ENCODE data around the gene BEX1.
"Not testable (repeated sequence)": the region's sequence is repeated elsewhere in the genome, so short reads cannot be mapped to it uniquely, and the experiment has no call there.

The BEX1 gene

DNA sequence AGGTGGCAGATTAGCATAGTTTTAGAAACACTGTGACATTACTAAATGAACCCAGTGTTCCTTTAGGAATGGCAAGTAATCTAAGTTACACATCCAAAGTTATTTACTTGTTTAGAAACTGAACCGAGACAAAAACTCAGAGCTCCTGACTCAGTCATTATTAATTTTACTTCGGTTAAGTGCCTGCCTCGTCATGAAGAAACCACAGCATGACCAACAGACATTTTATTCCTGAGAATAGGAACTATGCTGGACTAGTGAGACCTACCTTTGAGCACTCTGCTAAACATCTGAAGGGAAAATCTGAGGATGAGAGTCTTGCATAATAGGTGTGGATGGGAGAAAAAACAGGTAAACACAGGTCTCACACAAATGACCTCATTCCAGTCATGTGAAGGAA, 2.5 kb downstream of the BEX1 start:
- peak; percentile 2 for DNase-seq (ENCODE audit: low spot score)
- in situ Hi-C loops (cut with MboI; ENCODE audit: low pct_unique_long_range_greater_than_20kb, low sequenced_read_pairs, unreplicated experiment): no loop called here
- TF ChIP-seq, protein P1, sequence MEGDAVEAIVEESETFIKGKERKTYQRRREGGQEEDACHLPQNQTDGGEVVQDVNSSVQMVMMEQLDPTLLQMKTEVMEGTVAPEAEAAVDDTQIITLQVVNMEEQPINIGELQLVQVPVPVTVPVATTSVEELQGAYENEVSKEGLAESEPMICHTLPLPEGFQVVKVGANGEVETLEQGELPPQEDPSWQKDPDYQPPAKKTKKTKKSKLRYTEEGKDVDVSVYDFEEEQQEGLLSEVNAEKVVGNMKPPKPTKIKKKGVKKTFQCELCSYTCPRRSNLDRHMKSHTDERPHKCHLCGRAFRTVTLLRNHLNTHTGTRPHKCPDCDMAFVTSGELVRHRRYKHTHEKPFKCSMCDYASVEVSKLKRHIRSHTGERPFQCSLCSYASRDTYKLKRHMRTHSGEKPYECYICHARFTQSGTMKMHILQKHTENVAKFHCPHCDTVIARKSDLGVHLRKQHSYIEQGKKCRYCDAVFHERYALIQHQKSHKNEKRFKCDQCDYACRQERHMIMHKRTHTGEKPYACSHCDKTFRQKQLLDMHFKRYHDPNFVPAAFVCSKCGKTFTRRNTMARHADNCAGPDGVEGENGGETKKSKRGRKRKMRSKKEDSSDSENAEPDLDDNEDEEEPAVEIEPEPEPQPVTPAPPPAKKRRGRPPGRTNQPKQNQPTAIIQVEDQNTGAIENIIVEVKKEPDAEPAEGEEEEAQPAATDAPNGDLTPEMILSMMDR (IDR thresholded peaks at IDR 0.05; ENCODE audit: extremely low read depth, insufficient read depth, missing control alignments): no peak

GRCh38 chrX:103056902-103057301, 7.1 kb downstream of the BEX1 start:
- in situ Hi-C loops (cut with MboI; ENCODE audit: low pct_unique_long_range_greater_than_20kb, low sequenced_read_pairs, unreplicated experiment): no loop called here
- DNase-seq (ENCODE audit: low spot score): no peak

GRCh38 chrX:103052625-103053024, 11.3 kb downstream of the BEX1 start:
- TF ChIP-seq, protein P1 (IDR thresholded peaks at IDR 0.05; ENCODE audit: extremely low read depth, insufficient read depth, missing control alignments): no peak
- in situ Hi-C loops (cut with MboI; ENCODE audit: low pct_unique_long_range_greater_than_20kb, low sequenced_read_pairs, unreplicated experiment): no loop called here
- no peak for DNase-seq (ENCODE audit: low spot score)

More at GRCh38 chrX:103056902-103057301, 7.1 kb downstream of the BEX1 start:
- TF ChIP-seq, protein P1 (IDR thresholded peaks at IDR 0.05; ENCODE audit: extremely low read depth, insufficient read depth, missing control alignments): no peak

DNA sequence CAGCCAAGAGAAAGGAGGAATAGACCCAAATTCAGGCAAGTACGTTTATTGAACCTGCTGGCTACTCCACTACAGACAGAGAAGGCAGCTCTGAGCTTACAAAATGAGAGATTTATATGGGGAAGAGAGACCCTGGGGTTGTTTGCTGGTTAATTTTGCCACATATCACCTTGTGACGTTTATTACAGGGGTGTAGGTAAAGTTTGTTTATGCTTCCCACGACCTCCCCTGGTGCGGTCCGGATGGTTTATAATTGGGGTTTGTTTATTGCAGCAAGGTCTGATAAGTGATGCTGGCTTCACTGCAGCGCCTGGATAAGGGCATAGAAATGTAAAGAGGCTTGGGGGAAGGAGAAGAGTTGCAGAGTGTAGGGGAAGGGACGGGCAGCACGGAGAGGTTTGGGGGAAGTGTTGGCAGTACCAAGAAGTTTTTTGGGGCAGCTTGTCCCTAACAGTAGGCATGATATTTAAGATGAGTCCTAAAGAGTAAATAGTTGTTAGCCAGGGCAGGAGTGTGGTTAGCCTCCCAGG, 12.6 kb downstream of the BEX1 start:
- in situ Hi-C loops (cut with MboI; ENCODE audit: low pct_unique_long_range_greater_than_20kb, low sequenced_read_pairs, unreplicated experiment): no loop called here
- TF ChIP-seq, protein P1 (IDR thresholded peaks at IDR 0.05; ENCODE audit: extremely low read depth, insufficient read depth, missing control alignments): no peak
- no peak for DNase-seq (ENCODE audit: low spot score)

DNA sequence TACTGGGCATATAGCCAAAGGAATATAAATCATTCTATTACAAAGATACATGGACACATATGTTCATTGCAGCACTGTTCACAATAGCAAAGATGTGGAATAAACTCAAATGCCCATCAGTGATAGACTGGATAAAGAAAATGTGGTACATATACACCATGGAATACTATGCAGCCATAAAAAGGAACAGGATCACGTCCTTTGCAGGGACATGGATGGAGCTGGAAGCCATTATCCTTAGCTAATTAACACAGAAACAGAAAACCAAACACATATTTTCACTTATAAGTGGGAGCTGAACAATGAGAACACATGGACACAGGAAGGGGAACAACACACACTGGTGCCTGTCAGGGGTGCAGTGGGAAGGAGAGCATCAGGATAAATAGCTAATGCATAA, 30.6 kb downstream of the BEX1 start:
- in situ Hi-C loops (cut with MboI; ENCODE audit: low pct_unique_long_range_greater_than_20kb, low sequenced_read_pairs, unreplicated experiment); DNase-seq (ENCODE audit: low spot score): not testable (repeated sequence)

DNA sequence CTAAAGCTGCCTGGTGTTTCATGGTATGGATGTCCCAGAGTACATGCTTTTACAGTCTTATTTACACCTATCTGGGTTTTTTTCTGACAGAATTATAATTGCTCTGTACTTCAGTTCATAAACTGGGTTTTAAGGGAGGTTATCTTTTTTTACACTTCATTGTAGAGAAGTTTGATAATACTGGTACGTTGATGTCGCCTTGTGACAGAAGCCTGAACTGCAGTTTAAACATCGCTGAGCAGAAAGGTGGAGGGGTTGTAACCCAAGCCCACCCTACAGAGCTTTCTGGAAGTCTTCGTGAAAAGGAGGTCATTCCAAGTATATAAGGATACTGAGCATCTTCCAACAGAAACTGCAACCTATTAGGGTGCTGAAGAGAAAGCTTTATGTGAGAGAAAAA, 46.4 kb downstream of the BEX1 start:
- in situ Hi-C loops (cut with MboI; ENCODE audit: low pct_unique_long_range_greater_than_20kb, low sequenced_read_pairs, unreplicated experiment): no loop called here
- no peak for DNase-seq (ENCODE audit: low spot score)
- TF ChIP-seq, protein P1 (IDR thresholded peaks at IDR 0.05; ENCODE audit: extremely low read depth, insufficient read depth, missing control alignments): no peak

DNA sequence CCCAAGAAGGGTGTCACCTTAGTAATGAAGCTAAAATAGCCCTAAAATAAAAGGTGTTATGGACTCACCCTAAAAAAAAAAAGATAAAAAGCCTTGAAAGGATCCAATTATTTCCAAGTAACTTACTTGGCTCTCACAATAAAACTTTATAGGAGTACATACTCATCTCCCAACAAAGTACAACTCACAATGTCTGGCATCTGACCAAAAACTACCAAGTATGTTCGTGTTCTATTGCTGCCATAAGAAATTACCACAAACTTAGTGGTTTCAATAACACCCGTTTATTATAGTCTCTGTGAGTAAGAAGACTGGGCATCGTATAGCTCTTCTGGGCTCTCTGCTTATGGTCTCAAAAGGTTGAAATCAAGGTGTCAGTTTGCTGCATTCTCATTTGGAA, 51.0 kb downstream of the BEX1 start:
- TF ChIP-seq, protein P1 (IDR thresholded peaks at IDR 0.05; ENCODE audit: extremely low read depth, insufficient read depth, missing control alignments): no peak
- in situ Hi-C loops (cut with MboI; ENCODE audit: low pct_unique_long_range_greater_than_20kb, low sequenced_read_pairs, unreplicated experiment): no loop called here
- DNase-seq (ENCODE audit: low spot score): no peak

Measured in GM13977 (cell line).